GM19351 (cell line): Measurements from ENCODE around the gene CASTOR1.
A peak's percentile ranks its signal among the peaks of the same experiment; 100 is the strongest.

ENCODE experiments used
- ATAC-seq: cut with Tn5 transposase; IDR thresholded peaks from one replicate; pipeline ENCODE4 v1.9.1; 2021; ENCODE audit warnings: mild to moderate bottlenecking, moderate library complexity; ENCODE audit not compliant: unreplicated experiment

CASTOR1 gene

GRCh38 chr22:30266445-30267381, 22.6 kb downstream of the CASTOR1 start, which contains the start of gene OSM:
OSM (minus strand) TSS chr22:30266851; CDS start chr22:30266799, 52 bp downstream.
- peak; percentile 7 for ATAC-seq

- peak; percentile 83 for ATAC-seq
These were observed 23.4 kb downstream of the CASTOR1 start for GRCh38 chr22:30265823-30266444.

- ATAC-seq: no peak
These were observed 24.1 kb downstream of the CASTOR1 start for GRCh38 chr22:30265131-30265720.

- no peak for ATAC-seq
These were observed 25.4 kb downstream of the CASTOR1 start for GRCh38 chr22:30263883-30264282.

GRCh38 chr22:30262917-30263741, 26.2 kb downstream of the CASTOR1 start:
- no peak for ATAC-seq

GRCh38 chr22:30262112-30262511, 27.2 kb downstream of the CASTOR1 start:
- ATAC-seq: no peak

- ATAC-seq: no peak
These were observed 28.2 kb downstream of the CASTOR1 start for GRCh38 chr22:30261134-30261533.

GRCh38 chr22:30260682-30261081, 28.6 kb downstream of the CASTOR1 start:
- ATAC-seq: no peak

- no peak for ATAC-seq
These were observed 29.0 kb downstream of the CASTOR1 start for GRCh38 chr22:30260276-30260675.

- ATAC-seq: no peak
These were observed 35.0 kb downstream of the CASTOR1 start for GRCh38 chr22:30254314-30254713.

- no peak for ATAC-seq
These were observed 36.0 kb downstream of the CASTOR1 start for GRCh38 chr22:30253205-30253852.

GRCh38 chr22:30252411-30253204, 36.7 kb downstream of the CASTOR1 start:
- ATAC-seq: no peak

GRCh38 chr22:30251711-30252110, 37.6 kb downstream of the CASTOR1 start:
- no peak for ATAC-seq

GRCh38 chr22:30250661-30251267, 38.5 kb downstream of the CASTOR1 start:
- ATAC-seq: no peak

GRCh38 chr22:30250039-30250565, 39.2 kb downstream of the CASTOR1 start:
- ATAC-seq: no peak

- no peak for ATAC-seq
These were observed 40.0 kb downstream of the CASTOR1 start for GRCh38 chr22:30249049-30250038.

GRCh38 chr22:30248484-30248883, 40.8 kb downstream of the CASTOR1 start:
- no peak for ATAC-seq

- ATAC-seq: no peak
These were observed 41.3 kb downstream of the CASTOR1 start for GRCh38 chr22:30247974-30248373.
